ENCODE results near the gene TDRD3. TPM values are rescaled to one million over a fixed set of nuclear protein-coding genes. Genes with fewer than 3 reads are reported as not detected.

TDRD3 gene
- total and polyA plus RNA-seq, 4 donors, result 3.6 to 15.8 (median 6.2) TPM

- no peak overlapping the region for H3K9ac ChIP-seq (ENCODE audit: low read depth in 1 of 2, low read length in 2 of 2)
- no peak overlapping the region for H3K4me3 ChIP-seq (ENCODE audit: low read depth in 1 of 3, low read length in 3 of 3)
- H3K36me3 ChIP-seq (ENCODE audit: control insufficient read depth in 4 of 4, insufficient read depth in 3 of 4, low read depth in 1 of 4, low read length in 3 of 4), result peaks cover 0 to 8% (median 3%) of the 10 kb centered on the region in 4 donors
- no peak for DNase-seq (ENCODE audit: low spot score)
- H3K4me1 ChIP-seq (ENCODE audit: control insufficient read depth in 4 of 4, insufficient read depth in 4 of 4, low read length in 3 of 4), result no peaks in the 10 kb centered on the region
- no peaks in the 10 kb centered on the region for H3K27me3 ChIP-seq (ENCODE audit: control insufficient read depth in 4 of 4, insufficient read depth in 4 of 4, low read length in 3 of 4)
- 95% methylated on average over 2 of the region's 2 CpGs for WGBS
- no peak for TF ChIP-seq CTCF (IDR thresholded peaks at IDR 0.05; ENCODE audit: low read depth, low read length, missing input control)
- no peak for TF ChIP-seq MAX (IDR thresholded peaks at IDR 0.05)
- no peak for TF ChIP-seq REST (IDR thresholded peaks at IDR 0.05)
- TF ChIP-seq TAF1 (conservative IDR thresholded peaks at IDR 0.05), result no peak
- TF ChIP-seq GABPA (IDR thresholded peaks at IDR 0.05 in 1 of 2, conservative IDR thresholded peaks at IDR 0.05 in 1 of 2), result no peak
- no peak for TF ChIP-seq JUND (IDR thresholded peaks at IDR 0.05)
- TF ChIP-seq ATF3 (IDR thresholded peaks at IDR 0.05), result no peak
- no peak for TF ChIP-seq ZBTB33 (IDR thresholded peaks at IDR 0.05)
- H3K27ac ChIP-seq (ENCODE audit: low read depth in 1 of 2, low read length in 2 of 2), result no peak overlapping the region
- peaks cover 0 to 1% (median 0%) of the 10 kb centered on the region in 4 donors for H3K9me3 ChIP-seq (ENCODE audit: control insufficient read depth in 4 of 4, low read length in 3 of 4)
Observed at GRCh38 chr13:60511637-60512036, 114.6 kb downstream of the TDRD3 start.

GRCh38 chr13:60514891-60515290 is 117.9 kb downstream of the TDRD3 start:
- Histone ChIP-seq H3K9me3 (ENCODE audit: control insufficient read depth in 4 of 4, low read length in 3 of 4) (peaks cover 0 to 1% (median 0%) of the 10 kb centered on the region in 4 donors), H3K4me3 (ENCODE audit: low read depth in 1 of 3, low read length in 3 of 3) (no peak overlapping the region), H3K4me1 (ENCODE audit: control insufficient read depth in 4 of 4, insufficient read depth in 4 of 4, low read length in 3 of 4) (no peaks in the 10 kb centered on the region), H3K9ac (ENCODE audit: low read depth in 1 of 2, low read length in 2 of 2) (no peak overlapping the region), H3K27me3 (ENCODE audit: control insufficient read depth in 4 of 4, insufficient read depth in 4 of 4, low read length in 3 of 4) (no peaks in the 10 kb centered on the region), H3K36me3 (ENCODE audit: control insufficient read depth in 4 of 4, insufficient read depth in 3 of 4, low read depth in 1 of 4, low read length in 3 of 4) (peaks cover 0 to 8% (median 5%) of the 10 kb centered on the region in 4 donors), H3K27ac (ENCODE audit: low read depth in 1 of 2, low read length in 2 of 2) (no peak overlapping the region)
- TF ChIP-seq GABPA (IDR thresholded peaks at IDR 0.05 in 1 of 2, conservative IDR thresholded peaks at IDR 0.05 in 1 of 2), result no peak
- no peak for TF ChIP-seq HNF4G (IDR thresholded peaks at IDR 0.05)
- no peak for TF ChIP-seq YY1 (IDR thresholded peaks at IDR 0.05)
- no peak for TF ChIP-seq RAD21 (IDR thresholded peaks at IDR 0.05)
- 99% methylated on average over 1 of the region's 1 CpG for WGBS
- no peak for DNase-seq (ENCODE audit: low spot score)

All from liver (tissue), 9 donors.